COLO829 (cell line): Measurements from ENCODE around the gene KCNJ6.
"Not testable (repeated sequence)": the region's sequence is repeated elsewhere in the genome, so short reads cannot be mapped to it uniquely, and the experiment has no call there.

Experiments
- DNase-seq: peaks from one replicate; pipeline ENCODE4 v3.0.0; 2012; ENCODE audit warnings: low spot score

The KCNJ6 gene

DNA sequence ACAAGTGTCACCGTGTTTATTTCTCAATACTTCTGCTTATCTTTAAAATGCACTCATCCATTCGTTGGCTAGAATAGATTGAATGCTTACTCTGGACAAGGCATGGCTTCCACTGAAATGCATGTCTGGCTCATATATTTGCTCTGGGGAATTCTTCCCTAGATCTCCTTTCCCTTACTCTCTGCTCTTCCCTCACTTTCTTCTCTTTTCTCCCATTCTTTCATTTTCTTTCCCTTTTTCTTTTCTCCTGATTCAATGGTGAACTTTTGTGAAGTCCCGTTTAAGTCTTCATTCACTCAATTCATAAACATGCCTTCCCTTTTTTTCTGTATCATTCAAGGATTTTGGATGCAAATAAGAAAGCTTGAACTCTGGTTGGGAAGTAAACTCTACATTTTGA, 315.2 kb downstream of the KCNJ6 start:
- DNase-seq = no peak

DNA sequence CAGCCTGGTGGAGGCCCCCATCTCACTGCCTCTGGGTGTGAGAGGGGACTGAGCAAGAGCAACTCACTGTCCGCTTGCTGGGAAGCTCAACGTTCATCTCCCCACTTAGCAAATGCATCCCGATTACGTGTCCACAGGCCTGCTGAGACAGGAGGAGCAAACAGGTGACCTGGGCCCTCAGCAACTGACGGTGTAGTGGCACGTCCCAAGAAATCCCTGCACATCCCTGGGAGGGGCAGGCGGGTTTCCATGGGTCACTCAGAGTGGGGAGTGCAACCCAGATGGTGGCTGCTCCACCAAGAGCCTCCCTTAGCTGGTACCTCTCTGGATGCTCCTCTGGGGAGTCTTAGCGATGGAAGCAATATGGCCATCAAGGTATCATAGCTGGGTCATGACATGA, 320.3 kb downstream of the KCNJ6 start:
- DNase-seq = no peak

DNA sequence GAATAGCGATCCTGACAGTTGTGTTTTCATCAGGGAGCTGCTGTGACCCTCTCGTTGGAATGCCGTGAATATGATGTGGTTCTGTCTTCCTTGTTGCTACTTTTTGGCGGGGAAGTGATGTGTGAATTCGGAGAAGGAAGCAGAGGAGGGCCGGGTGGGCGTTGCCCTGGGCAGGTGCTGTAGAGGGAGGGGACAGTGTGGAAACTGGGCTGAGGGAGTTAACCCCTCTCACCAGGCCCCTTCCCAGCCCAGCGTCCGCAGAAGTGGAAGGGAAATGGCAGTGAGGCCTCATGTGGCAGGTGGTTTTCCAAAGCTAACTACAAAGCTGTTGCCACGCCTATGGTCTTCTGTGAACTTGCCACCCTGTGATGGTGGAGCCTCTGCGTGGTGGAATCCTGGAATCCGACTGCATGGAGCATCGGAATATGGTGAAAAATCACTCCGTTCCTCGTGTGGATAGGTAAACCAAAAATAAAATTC, 321.7 kb downstream of the KCNJ6 start:
- no peak for DNase-seq

DNA sequence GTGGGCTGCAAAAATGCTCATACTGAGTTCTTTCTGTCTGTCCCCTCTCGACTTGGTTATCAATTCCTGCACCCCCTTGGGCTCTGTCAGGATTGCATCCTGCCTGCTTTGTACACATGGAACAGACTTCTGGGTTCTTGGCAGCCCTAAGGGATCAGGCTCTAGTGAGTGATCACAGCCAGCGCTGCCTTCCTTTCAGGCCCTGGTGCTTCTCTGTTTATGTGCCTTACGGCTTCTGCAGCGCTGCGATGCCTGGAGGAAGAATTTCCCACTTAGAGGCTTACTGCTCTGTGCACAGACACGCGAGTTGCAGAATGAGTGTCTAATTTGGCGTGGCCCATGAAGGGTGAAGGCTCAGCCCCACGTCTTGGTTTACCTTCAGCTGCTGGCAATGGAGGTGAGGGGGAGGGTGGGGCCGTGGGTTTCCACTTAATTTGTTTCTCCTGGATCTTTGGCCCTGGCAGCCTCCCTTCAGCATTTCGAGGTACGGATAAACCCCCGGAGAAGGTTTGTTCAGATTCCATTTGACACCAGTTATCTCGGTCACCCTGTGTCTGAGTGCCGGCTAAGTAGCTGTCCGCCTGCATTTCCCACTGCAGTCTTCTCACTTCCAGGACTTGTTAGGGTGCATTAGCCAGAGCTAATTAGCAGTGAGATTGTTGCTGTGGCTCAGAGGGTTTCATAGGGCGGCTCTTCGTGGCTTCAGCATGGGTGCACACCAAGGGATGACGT, 322.4 kb downstream of the KCNJ6 start:
- DNase-seq = no peak

DNA sequence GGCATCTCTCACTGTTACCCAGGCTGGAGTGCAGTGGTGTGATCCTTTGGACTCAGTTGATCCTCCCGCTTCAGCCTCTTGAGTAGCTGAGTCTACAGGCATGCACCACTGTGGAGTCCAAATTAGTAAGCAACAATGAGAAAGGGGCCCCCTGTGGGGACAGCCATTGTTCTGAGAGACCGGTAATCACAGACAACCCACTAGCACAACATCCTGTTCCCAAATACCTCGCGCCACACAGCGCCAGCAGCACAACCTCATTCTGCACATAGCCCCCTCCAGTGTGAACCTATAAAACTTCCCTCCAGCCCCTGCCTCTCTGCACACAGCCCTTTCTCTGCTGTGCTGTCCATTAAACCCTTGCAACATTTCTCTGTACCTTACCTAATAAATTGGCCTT, 323.2 kb downstream of the KCNJ6 start:
- no peak for DNase-seq

DNA sequence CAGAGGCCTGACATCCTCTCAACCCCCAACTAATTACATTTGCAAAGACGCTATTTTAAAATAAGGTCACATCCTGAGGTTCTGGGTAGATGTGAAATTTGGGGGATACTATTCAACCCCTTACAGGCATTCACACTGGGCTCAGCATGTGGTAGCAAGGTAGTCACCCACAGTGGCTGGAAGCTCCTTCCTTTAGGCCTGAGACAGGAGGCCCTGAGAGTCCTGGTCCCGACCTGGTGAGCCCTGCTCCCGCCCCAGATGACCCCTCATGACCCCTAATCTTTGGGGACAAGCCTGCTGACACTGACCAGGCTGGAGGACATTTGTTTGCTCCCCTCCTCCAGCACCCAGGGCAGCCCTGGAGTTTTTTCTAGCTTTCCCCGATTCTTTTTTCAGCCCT, 323.8 kb downstream of the KCNJ6 start:
- no peak for DNase-seq

DNA sequence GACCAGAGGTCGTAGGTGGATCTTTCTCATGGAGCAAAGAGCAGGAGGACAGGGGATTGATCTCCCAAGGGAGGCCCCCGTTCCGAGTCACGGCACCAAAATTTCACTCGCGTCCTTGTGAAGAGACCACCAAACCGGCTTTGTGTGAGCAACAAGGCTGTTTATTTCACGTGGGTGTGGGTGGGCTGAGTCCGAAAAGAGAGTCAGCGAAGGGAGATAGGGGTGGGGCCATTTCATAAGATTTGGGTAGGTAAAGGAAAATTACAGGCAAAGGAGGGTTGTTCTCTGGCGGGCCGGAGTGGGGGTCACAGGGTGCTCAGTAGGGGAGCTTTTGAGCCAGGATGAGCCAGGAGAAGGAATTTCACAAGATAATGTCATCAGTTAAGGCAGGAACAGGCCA, 324.3 kb downstream of the KCNJ6 start:
- DNase-seq = not testable (repeated sequence)

DNA sequence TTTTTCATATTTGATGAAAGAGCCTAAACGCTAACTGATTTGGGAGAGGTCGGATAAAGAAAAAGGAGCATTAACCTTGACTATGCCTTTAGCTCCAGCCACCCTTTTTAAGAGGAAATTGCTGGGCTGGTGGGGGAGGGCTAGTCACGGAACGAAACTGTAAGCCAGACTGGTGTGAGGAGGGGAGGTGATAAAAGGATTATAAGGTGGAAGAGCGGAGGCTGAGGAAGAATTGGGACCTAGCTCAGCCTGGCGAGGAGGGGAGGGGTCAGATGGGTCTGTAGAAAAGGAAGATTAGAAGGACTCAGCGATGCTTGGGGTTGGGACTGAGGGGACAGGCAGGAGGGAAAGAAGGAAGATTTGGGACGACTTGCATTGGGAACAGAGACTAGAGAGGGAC, 325.4 kb downstream of the KCNJ6 start:
- DNase-seq = not testable (repeated sequence)

DNA sequence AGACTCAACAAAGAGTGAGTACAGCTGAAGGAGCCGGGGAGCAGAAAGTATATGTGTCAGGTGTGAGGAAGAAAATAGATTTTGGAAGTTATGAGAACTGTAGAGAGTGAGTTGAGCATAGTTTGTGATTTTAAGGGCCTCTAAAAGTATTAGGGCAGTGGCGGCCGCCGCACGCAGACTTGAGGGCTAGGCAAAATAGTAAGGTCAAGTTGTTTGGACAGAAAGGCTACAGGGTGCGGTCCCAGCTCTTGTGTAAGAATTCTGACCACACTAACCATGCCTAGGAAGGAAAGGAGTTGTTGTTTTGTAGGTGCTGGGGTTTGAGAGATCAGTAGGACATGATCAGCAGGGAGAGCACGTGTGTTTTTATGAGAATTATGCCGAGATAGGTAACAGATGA, 327.6 kb downstream of the KCNJ6 start:
- not testable (repeated sequence) for DNase-seq

DNA sequence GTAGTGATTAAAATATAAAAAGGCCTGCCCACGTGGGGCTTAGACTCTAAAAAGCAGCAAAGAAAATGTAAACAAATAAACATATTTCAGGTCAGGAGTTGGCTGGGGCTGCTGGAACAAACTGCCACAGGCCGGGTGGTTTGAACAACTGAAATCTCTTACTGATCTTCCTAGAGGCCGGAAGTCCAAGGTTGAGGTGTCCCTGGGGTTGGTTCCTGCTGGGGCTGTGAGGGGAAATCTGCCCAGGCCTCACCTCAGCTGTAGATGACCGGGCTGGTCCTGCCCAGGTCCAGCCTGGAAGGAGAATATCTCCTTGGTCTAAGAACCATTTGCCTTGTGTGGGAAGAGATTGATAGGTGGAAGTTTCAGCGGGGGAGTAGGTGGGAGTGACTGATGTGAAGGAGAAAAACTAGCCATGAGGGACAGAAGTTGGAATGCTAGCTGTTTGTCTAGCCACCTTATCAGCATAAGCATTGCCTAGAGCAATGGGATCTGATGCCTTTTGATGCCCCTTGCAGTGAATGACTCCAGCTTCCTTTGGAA, 328.6 kb downstream of the KCNJ6 start:
- DNase-seq = no peak

DNA sequence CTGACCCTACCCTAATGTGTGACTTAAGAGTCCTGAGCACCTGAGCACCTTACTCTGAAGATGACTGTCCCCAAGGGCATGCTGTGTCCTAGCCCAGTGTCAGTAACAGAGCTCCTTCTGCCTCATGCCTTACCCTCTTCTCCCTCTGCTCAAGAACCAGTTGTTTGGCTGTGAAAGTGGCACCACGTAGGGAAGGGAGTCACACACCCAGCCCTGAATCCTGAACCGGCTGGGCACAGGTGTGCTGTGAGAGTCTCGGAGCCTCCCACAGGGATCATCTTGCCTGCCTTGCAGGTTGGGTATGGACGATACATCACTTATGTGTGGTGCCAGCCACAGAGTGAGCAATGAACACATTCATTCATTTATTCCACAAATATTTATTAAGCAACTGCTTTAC, 329.1 kb downstream of the KCNJ6 start:
- no peak for DNase-seq

DNA sequence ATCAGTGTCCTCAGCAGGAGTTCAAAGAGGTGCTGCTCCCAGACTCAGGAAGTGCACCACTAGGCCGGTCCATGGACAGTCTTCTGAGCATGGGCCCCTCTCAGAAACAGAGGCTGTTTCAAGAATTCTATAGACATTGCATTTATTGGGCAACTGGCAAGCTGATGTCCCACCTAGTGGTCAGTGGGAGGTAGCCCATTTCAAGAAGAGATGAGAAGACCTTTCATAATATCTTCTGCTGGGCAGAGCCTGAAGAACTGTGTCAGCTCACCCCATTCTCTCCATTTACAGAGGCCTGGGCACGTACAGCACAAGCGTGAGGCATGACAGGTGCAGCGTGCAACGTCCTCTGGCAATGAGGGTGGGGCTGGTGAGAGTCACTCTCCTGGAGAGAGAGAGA, 333.7 kb downstream of the KCNJ6 start:
- no peak for DNase-seq

DNA sequence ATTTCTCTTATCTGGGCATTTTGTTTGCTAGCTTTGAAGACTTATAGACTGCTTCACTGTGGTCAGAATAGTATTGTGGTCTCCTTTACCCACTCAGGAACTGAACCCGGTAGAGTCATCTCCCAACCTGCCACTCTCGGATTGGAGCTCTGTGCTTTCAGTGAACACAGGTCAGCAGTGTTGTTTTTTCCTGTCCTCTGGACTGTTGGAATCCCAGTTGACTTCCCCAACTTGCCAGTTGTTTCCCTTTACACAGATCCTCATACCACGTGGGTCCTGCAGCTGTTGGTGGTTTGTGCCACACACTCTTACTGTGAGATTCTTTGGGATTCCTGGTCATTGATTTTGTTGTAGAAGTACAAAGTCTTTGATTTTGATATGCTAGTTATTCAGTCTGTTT, 335.6 kb downstream of the KCNJ6 start:
- no peak for DNase-seq

DNA sequence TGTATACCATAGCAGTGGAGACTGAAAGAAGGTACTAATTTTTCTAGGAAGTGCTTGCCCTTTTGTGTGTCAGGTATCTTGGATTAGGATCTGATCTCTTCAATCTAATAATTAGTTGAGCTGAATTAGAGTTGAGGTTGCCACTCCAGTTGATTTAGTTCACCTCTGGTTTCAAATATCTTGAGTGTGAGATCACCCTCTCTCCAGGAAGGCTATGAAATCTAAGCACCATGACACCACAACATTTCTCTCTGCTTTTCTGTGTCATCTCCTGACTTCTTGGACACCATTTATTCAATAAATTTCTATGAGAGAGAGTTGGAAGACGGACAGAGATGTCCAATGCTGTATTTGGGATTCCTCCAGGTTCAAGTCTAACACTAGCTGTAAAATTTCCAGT, 336.9 kb downstream of the KCNJ6 start:
- DNase-seq = no peak

DNA sequence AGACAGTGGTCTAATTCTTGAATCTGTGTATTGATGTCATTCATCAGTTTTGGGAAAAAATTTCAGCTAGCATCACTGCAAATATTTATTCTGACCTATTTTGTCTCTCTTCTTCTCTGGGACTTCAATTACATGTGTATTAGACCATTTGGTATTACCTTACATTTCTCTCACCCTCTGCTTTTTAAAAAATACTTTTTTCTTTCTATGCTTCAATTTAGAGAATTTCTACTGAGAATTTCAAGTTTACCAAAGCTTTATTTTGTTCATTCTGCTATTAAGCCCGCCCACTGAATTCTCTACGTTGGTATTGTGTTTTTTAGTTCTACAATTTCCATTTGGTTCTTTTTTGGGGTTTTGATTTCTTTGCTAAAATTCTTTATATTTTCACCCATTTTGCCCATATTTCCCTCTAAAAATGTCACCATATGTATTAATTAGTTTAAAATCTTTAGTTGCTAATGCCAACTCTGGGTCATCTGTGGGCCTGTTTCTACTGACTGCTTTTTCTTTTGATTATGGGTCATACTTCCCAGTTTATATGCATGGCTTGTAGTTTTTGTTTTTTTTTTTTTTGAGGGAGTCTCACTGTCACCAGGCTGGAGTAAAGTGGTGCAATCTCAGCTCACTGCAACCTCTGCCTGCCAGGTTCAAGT, 337.7 kb downstream of the KCNJ6 start:
- no peak for DNase-seq

DNA sequence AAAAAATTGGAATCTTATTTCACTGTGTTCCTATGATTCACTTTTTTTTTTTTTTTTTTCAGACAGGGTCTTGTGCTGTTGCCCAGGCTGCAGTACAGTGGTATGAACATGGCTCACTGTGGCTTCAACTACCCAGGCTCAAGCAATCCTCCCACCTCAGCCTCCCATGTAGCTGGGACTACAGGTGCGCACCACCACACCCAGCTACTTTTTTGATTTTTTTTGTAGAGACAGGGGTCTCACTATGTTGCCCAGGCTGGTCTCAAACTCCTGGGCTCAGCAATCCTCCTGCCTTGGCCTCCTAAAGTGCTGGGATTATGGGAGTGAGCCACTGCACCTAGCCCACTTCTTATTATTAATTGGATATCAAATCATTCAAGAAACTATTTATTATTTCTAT, 339.3 kb downstream of the KCNJ6 start:
- not testable (repeated sequence) for DNase-seq

DNA sequence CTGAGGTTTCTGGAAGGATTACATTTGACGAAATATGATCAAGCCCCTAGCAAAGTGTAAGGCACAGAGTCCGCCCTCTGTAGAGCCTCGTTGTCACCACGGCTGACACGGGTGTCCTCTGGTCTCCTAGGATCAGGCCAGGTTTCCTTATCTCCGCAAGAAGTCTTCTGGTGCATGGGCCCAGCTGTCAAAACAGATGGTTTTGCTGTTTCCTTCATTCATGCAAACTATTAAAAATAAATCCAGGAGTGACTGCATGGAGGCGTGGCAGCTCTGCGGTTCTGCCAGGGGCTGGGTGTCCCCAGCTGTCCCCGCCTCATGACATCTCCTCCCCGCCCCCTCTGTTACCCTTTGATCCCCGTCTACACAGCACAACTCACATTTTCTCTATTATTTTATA, 340.7 kb downstream of the KCNJ6 start:
- DNase-seq = no peak

DNA sequence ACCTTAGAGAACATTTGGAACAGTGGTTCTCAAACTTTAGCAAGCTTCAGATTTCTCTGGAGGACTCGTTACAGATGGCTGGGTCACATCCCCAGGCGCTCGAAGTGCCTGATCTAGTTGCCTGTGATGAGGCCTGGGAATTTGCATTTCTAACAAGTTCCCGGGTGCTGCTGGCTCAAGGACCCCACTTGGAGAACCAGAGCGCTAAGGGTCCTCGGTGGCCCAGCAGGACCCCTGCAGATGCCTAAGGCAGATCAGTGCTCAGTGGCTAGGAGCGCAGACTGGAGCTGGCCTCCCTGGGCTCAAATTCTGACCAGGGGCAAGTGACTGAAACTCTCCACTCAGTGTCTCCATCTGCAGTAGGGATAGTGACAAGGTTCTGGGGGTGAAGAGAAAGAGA, 341.5 kb downstream of the KCNJ6 start:
- DNase-seq = no peak

DNA sequence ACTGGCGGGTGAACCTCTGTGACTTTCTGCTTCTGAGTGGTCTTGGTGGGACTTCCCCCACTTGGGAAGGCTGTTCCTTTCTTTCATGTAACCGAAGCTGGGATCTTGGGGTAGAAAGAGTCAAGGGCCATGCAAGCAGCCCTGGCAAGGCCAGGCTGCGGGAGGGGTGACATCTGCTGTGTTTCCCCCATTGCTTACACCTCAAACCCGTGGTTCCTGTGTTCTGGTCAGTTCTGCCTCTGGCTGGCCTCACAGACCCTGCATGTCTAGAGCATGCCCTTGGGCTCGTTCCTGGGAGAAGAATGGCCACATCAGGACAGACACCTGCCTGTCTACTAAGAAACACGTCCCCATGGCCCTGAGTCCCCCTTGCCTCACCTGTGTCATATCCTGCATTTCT, 341.9 kb downstream of the KCNJ6 start:
- DNase-seq = no peak

DNA sequence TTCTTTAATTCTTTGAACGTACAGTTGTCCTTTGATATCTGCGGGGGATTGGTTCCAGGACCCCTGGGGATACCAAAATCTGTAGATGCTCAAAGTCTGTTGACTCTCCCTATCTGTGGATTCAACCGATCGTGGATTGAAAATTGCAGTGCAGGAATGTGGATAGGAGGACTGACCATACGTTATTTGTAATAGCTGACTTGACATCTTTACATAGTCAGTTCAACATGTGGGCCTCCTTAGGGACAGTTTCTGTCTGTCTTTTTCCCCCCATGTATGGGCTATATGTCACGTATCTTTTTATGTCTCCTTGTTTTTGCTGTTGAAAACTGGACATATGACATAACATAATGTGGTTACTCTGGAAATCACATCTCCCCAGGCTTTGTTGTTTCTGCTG, 344.8 kb downstream of the KCNJ6 start:
- no peak for DNase-seq

DNA sequence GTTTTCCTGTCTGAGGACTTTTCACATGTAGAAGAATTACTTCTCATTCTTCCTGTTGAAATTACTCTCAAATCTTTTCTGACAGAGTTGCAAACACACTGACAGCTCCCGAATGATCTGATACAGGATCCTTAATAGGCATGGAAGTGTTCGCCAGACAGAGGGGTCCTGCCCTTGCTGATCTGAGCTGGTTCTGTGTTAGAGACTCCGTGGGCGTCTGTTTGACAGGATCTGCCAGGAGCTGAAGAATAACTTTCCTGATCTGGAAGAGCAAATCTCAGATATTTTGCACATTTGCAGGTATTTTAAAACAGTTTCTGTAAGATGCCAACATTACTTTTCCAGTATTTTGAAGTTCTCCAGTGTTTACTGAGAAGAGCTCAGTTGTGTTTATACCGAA, 347.3 kb downstream of the KCNJ6 start:
- DNase-seq = no peak

DNA sequence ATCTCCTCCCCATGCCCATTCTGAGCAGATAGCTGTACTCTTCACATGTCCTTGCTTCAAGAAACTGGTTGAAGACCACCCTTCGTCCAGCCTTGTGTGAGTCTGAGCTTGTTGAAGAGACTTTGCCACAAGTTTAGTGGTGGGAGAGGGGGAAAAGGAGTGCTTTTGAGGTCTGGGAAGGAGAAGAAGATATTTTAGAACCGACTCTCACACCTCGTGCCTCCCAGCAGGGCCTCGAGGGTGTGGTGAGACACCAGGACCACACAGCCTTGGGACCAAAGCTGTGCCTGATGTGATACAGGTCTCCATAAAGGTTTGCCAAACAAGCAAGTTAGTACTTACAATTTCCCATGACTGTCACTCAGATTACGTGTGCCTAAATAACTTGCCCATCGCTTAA, 347.8 kb downstream of the KCNJ6 start:
- no peak for DNase-seq

DNA sequence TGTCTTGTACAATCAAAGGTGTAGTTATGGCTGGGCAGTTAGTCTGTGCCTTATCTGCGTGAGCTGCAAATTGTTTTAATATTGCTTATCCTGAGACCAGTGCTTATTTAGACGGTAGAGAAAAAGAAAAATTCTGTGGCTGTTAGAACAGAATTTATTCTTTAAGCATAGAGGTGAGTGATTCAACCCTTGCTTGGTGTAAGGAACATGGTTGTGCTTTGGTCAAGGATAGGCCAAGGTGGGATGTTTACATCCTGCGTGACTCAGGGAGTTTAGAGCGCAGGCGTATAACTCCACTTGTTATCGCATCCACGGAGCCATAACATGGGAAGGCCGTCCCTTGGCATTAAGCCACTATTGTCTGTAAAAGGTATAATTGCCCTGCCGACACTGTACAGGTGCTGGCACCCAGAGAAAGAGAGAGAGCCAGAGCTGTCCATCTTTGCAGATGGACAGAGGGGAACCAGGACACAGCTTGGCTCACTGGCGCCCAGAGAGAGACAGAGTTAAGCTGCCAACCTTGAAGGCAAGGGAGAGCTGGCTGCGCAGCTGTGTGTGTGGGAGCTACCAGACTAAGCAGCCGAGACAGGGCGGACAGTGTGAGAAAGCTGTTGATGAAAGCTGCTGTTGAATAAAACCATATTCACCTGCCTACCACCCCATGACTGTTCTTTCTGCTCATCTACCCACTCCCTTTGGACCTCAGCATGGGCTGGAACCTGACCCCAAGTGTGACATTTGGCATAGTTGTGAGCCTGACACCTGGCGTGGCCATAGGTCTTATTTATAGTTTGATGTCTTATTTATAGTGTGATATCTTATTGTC, 349.3 kb downstream of the KCNJ6 start:
- DNase-seq = no peak
